Measurements from ENCODE around the gene PYM1.

Gene PYM1

GRCh38 chr12:55955344-55955743 lies 27.6 kb upstream of the PYM1 start:
- TF ChIP-seq, protein P1, sequence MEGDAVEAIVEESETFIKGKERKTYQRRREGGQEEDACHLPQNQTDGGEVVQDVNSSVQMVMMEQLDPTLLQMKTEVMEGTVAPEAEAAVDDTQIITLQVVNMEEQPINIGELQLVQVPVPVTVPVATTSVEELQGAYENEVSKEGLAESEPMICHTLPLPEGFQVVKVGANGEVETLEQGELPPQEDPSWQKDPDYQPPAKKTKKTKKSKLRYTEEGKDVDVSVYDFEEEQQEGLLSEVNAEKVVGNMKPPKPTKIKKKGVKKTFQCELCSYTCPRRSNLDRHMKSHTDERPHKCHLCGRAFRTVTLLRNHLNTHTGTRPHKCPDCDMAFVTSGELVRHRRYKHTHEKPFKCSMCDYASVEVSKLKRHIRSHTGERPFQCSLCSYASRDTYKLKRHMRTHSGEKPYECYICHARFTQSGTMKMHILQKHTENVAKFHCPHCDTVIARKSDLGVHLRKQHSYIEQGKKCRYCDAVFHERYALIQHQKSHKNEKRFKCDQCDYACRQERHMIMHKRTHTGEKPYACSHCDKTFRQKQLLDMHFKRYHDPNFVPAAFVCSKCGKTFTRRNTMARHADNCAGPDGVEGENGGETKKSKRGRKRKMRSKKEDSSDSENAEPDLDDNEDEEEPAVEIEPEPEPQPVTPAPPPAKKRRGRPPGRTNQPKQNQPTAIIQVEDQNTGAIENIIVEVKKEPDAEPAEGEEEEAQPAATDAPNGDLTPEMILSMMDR (IDR thresholded peaks at IDR 0.05; ENCODE audit: low read depth, low read length), result no peak
- no peak overlapping the region for H3K27ac ChIP-seq
- DNase-seq, result no peak
- H3K27me3 ChIP-seq (ENCODE audit: insufficient read depth, low read depth, severe bottlenecking), result no peaks in the 10 kb centered on the region
- H3K9me3 ChIP-seq (ENCODE audit: severe bottlenecking), result no peaks in the 10 kb centered on the region
- no peaks in the 10 kb centered on the region for H3K36me3 ChIP-seq
- no peak overlapping the region for H3K4me3 ChIP-seq (ENCODE audit: low read depth, low read length)

DNA sequence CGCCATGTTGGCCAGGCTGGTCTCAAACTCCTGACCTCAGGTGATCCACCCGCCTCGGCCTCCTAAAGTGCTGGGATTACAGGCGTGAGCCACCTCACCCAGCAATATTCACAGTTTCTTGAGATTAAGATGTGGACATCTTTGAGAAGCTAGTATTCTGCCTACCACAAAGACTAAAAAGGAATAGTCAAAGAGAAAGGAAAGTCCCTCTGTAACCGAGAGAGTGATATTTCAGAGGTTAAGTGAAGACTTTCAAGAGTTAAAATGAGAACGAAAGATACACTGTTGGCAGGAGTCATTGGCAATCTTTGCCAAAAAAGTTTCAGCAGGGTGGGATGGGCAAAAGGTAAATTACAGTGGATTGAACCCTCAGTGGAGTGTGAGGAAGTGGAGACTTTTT lies 18.9 kb upstream of the PYM1 start:
- Histone ChIP-seq H3K36me3 (no peaks in the 10 kb centered on the region), H3K4me3 (ENCODE audit: low read depth, low read length) (no peak overlapping the region), H3K27ac (no peak overlapping the region), H3K27me3 (ENCODE audit: insufficient read depth, low read depth, severe bottlenecking) (no peaks in the 10 kb centered on the region), H3K9me3 (ENCODE audit: severe bottlenecking) (no peaks in the 10 kb centered on the region)
- DNase-seq, result no peak
- TF ChIP-seq, protein P1 (IDR thresholded peaks at IDR 0.05; ENCODE audit: low read depth, low read length), result no peak

DNA sequence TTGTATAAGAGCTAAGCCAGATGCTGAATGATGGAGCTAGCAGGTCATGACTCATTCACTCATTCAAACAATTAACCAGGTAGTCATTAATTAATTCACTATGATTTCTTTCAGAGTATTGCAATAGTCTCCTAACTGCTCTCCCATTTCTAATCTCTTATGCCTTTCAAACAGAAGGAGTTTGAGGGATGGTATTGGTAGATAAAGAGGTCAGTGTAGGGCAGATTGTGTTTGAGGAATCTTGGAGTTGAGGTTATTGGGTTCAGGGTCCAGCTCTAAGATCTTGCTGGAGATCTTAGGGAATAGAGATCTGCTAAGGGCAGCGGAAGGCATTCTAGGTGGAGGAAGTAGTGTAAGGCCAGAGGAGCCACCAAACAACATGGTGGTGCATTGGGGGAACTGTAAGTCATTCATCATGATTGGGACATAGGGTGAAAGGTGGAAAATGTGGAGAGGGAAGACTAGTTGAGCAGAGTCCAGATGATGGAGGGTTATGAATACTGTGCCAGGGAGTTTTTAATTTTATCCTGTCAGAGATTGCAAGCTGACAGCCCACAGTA lies 15.0 kb upstream of the PYM1 start:
- Histone ChIP-seq H3K36me3 (no peaks in the 10 kb centered on the region), H3K27me3 (ENCODE audit: insufficient read depth, low read depth, severe bottlenecking) (no peaks in the 10 kb centered on the region), H3K27ac (no peak overlapping the region), H3K9me3 (ENCODE audit: severe bottlenecking) (no peaks in the 10 kb centered on the region), H3K4me3 (ENCODE audit: low read depth, low read length) (no peak overlapping the region)
- TF ChIP-seq, protein P1 (IDR thresholded peaks at IDR 0.05; ENCODE audit: low read depth, low read length), result no peak
- no peak for DNase-seq

DNA sequence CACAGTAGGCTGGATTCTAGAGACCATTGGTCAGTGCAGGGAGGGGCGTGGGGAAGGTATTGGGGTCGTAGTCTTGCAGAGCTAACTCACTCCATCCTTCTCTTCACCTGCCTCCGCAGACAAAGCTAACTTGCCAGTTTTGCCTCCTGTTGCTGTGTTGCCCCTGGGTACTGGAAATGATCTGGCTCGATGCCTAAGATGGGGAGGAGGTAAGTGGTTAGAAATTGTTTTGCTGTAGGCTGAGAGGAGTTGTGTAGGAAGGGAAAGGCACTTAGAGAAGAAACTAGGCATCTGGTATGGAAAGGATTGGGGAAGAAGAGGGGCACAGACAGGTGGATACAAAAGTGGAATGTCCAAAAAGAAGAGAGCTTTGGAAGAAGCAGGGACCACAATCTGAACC lies 14.4 kb upstream of the PYM1 start:
- no peaks in the 10 kb centered on the region for H3K36me3 ChIP-seq
- TF ChIP-seq, protein P1 (IDR thresholded peaks at IDR 0.05; ENCODE audit: low read depth, low read length), result no peak
- no peak overlapping the region for H3K27ac ChIP-seq
- H3K27me3 ChIP-seq (ENCODE audit: insufficient read depth, low read depth, severe bottlenecking), result no peaks in the 10 kb centered on the region
- no peak overlapping the region for H3K4me3 ChIP-seq (ENCODE audit: low read depth, low read length)
- no peaks in the 10 kb centered on the region for H3K9me3 ChIP-seq (ENCODE audit: severe bottlenecking)
- no peak for DNase-seq

DNA sequence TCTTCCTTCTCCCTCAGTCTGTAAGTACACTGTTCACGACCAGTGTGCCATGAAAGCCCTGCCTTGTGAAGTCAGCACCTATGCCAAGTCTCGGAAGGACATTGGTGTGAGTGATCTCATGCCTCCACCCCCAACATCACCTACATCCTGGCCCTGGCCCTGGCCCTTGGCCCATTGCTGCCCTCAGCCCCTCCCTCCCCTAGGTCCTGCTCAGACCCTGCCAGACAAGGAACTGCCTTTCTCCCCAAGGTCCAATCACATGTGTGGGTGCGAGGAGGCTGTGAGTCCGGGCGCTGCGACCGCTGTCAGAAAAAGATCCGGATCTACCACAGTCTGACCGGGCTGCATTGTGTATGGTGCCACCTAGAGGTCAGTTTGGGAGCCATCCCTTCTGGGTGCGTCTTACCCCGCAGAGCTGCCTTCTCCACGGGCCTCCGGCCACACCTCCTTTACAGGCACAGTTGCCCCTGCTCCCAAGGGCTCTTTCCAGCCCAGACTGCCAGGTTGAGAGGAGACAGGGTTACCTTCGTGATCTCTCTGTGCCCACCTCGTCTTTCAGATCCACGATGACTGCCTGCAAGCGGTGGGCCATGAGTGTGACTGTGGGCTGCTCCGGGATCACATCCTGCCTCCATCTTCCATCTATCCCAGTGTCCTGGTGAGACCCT lies 12.5 kb upstream of the PYM1 start:
- no peaks in the 10 kb centered on the region for H3K36me3 ChIP-seq
- no peak overlapping the region for H3K4me3 ChIP-seq (ENCODE audit: low read depth, low read length)

More for the DNA sequence above, 12.5 kb upstream of the PYM1 start:
- H3K27me3 ChIP-seq (ENCODE audit: insufficient read depth, low read depth, severe bottlenecking), result no peaks in the 10 kb centered on the region
- H3K9me3 ChIP-seq (ENCODE audit: severe bottlenecking), result no peaks in the 10 kb centered on the region
- H3K27ac ChIP-seq, result no peak overlapping the region
- DNase-seq, result peak; percentile 90
- TF ChIP-seq, protein P1 (IDR thresholded peaks at IDR 0.05; ENCODE audit: low read depth, low read length), result peak; percentile 97

All from WERI-Rb-1 (cell line).